A673 (cell line): ENCODE results near the gene HSDL1. TPM values are rescaled to one million over a fixed set of nuclear protein-coding genes. Genes with fewer than 3 reads are reported as not detected.

Experiments used
- BruUV-seq: library from RNA; stranded (reverse); fragments of 400-500 nt; replicated peaks from 2 replicates; lab custom pipeline; 2021; lab: Mats Ljungman, UMichigan
- CTCF ChIA-PET: fragments of 300-600 bp; sonication (Branson Sonifier 250); formaldehyde crosslinking; loops from one replicate; lab custom pipeline; 2022; ENCODE audit warnings: antibody characterized with exemption; lab: Charles Lee
- POLR2A ChIA-PET: fragments of 300-600 bp; sonication (Branson Sonifier 250); formaldehyde crosslinking; loops from one replicate; lab custom pipeline; 2022; ENCODE audit warnings: antibody characterized with exemption; ENCODE audit not compliant: low non-redundant PET; lab: Charles Lee
- DNase-seq: peaks from one replicate; pipeline ENCODE4 v3.0.0-alpha.2; 2015; ENCODE audit warnings: low spot score
- H3K27ac ChIP-seq: fragments of 200-600 bp; sonication (generic); 2 replicates; pipeline ENCODE4 v1.5.1; 2016; ENCODE audit warnings: mixed run types, low read depth, mild to moderate bottlenecking, mixed read lengths, antibody characterized with exemption, low read length; ENCODE audit not compliant: poor library complexity, severe bottlenecking
- H3K27me3 ChIP-seq: fragments of 200-600 bp; sonication (generic); replicated peaks from 2 replicates; pipeline ENCODE4 v1.6.1; 2017; ENCODE audit warnings: mixed run types, low read depth, mild to moderate bottlenecking, mixed read lengths, antibody characterized with exemption, low read length; ENCODE audit not compliant: insufficient read depth, poor library complexity
- H3K36me3 ChIP-seq: fragments of 200-600 bp; sonication (generic); 2 replicates; pipeline ENCODE4 v1.6.1; 2016; ENCODE audit warnings: mixed run types, mild to moderate bottlenecking, mixed read lengths, antibody characterized with exemption, low read length; ENCODE audit not compliant: insufficient read depth, poor library complexity, severe bottlenecking
- H3K4me1 ChIP-seq: fragments of 200-600 bp; sonication (generic); 2 replicates; pipeline ENCODE4 v1.6.1; 2017; ENCODE audit warnings: mixed run types, mild to moderate bottlenecking, mixed read lengths, antibody characterized with exemption, low read length; ENCODE audit not compliant: insufficient read depth, poor library complexity, severe bottlenecking
- H3K4me3 ChIP-seq: fragments of 200-600 bp; sonication (generic); 2 replicates; pipeline ENCODE4 v1.5.1; 2016; ENCODE audit warnings: low read depth, mixed run types, mild to moderate bottlenecking, mixed read lengths, low read length; ENCODE audit not compliant: poor library complexity, severe bottlenecking
- H3K9me3 ChIP-seq: fragments of 200-600 bp; sonication (generic); 2 replicates; pipeline ENCODE4 v1.6.1; 2016; ENCODE audit warnings: mixed run types, low read depth, mild to moderate bottlenecking, mixed read lengths, antibody characterized with exemption, low read length; ENCODE audit not compliant: poor library complexity, severe bottlenecking
- EZH2 ChIP-seq: fragments of 200-600 bp; sonication (generic); IDR thresholded peaks from 2 replicates; pipeline ENCODE4 v1.6.1; 2017; ENCODE audit warnings: borderline replicate concordance, low read depth, mild to moderate bottlenecking, mixed read lengths, antibody characterized with exemption, low read length; ENCODE audit not compliant: poor library complexity, severe bottlenecking
- intact Hi-C: fragments of 100-400 bp; cut with micrococcal nuclease; formaldehyde crosslinking; loops from one replicate; pipeline ENCODE4 v1.10.0; 2022; ENCODE audit not compliant: unreplicated experiment
- total RNA-seq: library from RNA; stranded (reverse); gene quantifications from 2 replicates; pipeline ENCODE4 v1.2.3, GENCODE V29; 2021
- TF ChIP-seq, protein P1 (sequence below): fragments of 300-800, 200-600 bp; sonication (generic); conservative IDR thresholded peaks from 2 replicates; pipeline ENCODE4 v1.5.1; 2017; ENCODE audit warnings: low read depth, mild to moderate bottlenecking, antibody characterized with exemption, low read length, moderate library complexity, mixed read lengths

The HSDL1 gene
- total RNA-seq, 1 experiment from 2014 or later = 45.6 TPM

DNA sequence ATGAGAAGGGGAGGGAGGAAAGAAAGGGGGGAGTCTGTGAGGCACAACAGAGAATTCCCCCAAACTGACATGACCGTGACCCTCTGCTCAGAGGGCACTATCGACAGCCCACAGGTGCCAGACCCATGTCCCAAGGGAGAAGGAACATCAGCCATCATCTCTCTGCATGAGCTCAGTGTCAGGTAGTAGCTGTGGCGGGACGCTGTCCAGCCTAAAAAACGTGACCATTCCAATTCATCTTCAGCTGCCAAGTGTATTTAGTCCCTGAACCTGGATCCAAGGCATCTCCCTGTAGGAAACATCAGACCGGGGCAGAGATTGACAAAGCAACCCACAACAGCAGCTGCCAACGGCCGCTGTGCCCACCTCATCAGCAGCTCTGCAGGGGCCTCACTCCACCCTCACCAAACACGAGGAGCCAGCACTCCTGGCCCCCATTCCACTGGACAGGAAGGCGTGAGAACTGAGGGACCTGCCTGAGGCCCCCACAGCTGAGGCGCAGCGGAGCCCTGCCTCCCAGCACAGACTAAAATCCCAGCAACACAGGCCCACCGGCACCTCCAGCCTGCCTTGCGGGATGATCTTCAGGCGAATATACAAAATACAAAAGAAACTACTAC is 33.3 kb upstream of the HSDL1 start:
- peaks cover 13% of the 10 kb centered on the region for H3K36me3 ChIP-seq
- POLR2A ChIA-PET = no interaction called here
- TSS peak; percentile 14 for BruUV-seq
- CTCF ChIA-PET = interaction anchor here (1.9 kb wide), 1 partner anchor 9 kb away, joined by 8 read pairs; the partner anchor contains the start of gene TAF1C
- H3K9me3 ChIP-seq = no peaks in the 10 kb centered on the region
- H3K4me3 ChIP-seq = no peak overlapping the region
- DNase-seq = no peak
- intact Hi-C loops = loop anchor here (5.0 kb wide), 1 partner anchor 91 kb away; no protein-coding TSS in a partner anchor
- no peaks in the 10 kb centered on the region for H3K4me1 ChIP-seq
- H3K27me3 ChIP-seq = no peaks in the 10 kb centered on the region
- TF ChIP-seq, protein P1, sequence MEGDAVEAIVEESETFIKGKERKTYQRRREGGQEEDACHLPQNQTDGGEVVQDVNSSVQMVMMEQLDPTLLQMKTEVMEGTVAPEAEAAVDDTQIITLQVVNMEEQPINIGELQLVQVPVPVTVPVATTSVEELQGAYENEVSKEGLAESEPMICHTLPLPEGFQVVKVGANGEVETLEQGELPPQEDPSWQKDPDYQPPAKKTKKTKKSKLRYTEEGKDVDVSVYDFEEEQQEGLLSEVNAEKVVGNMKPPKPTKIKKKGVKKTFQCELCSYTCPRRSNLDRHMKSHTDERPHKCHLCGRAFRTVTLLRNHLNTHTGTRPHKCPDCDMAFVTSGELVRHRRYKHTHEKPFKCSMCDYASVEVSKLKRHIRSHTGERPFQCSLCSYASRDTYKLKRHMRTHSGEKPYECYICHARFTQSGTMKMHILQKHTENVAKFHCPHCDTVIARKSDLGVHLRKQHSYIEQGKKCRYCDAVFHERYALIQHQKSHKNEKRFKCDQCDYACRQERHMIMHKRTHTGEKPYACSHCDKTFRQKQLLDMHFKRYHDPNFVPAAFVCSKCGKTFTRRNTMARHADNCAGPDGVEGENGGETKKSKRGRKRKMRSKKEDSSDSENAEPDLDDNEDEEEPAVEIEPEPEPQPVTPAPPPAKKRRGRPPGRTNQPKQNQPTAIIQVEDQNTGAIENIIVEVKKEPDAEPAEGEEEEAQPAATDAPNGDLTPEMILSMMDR = no peak
- no peak for TF ChIP-seq EZH2
- H3K27ac ChIP-seq = no peak overlapping the region

DNA sequence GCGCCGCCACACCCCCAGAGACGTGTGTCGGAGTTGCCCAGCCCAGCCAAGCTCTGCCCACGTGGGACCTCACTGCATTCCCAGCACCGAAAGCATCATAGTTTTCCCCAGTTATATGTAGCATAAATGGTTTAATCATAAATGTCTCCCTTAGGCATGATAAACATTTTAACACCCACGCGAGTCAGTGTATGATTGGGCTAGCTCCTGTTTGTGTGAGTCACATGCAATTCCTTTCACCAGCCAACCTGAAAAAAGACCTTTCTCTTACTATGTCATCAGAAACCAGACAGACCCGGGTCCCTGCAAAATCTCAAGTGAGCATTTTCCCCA is 32.7 kb upstream of the HSDL1 start:
- ChIA-PET POLR2A (no interaction called here), CTCF (interaction anchor here (1.9 kb wide), 1 partner anchor 9 kb away, joined by 8 read pairs; the partner anchor contains the start of gene TAF1C)
- TF ChIP-seq, protein P1 = no peak
- no peak for TF ChIP-seq EZH2
- H3K36me3 ChIP-seq = peaks cover 11% of the 10 kb centered on the region
- no peaks in the 10 kb centered on the region for H3K27me3 ChIP-seq
- BruUV-seq = no TSS peak
- no peaks in the 10 kb centered on the region for H3K9me3 ChIP-seq
- no peak overlapping the region for H3K27ac ChIP-seq
- intact Hi-C loops = loop anchor here (5.0 kb wide), 1 partner anchor 90 kb away; no protein-coding TSS in a partner anchor
- H3K4me1 ChIP-seq = no peaks in the 10 kb centered on the region
- no peak for DNase-seq
- no peak overlapping the region for H3K4me3 ChIP-seq

- DNase-seq = no peak
- Histone ChIP-seq H3K36me3 (peaks cover 11% of the 10 kb centered on the region), H3K9me3 (no peaks in the 10 kb centered on the region), H3K27me3 (no peaks in the 10 kb centered on the region), H3K4me3 (no peak overlapping the region), H3K27ac (no peak overlapping the region), H3K4me1 (no peaks in the 10 kb centered on the region)
- POLR2A ChIA-PET = no interaction called here
- TF ChIP-seq, protein P1 = no peak
- no peak for TF ChIP-seq EZH2
- CTCF ChIA-PET = interaction anchor here (1.0 to 1.9 kb wide), 2 partner anchors 10 to 92 kb away, joined by 5 to 8 read pairs; partner anchors contain the start of gene TAF1C
- no TSS peak for BruUV-seq
- intact Hi-C loops = loop anchor here (5.0 kb wide), 1 partner anchor 89 kb away; no protein-coding TSS in a partner anchor
Measured at GRCh38 chr16:84176192-84177053, 31.4 kb upstream of the HSDL1 start.
